K562 (cell line): ENCODE measurements around the gene MAZ. TPM values are rescaled to one million over a fixed set of nuclear protein-coding genes. Genes with fewer than 3 reads are reported as not detected.

Experiments
- CBX5 ChIP-seq: IDR thresholded peaks from 2 replicates; pipeline ENCODE4 v1.6.1; 2014; ENCODE audit warnings: low read depth, borderline replicate concordance
- CHD1 ChIP-seq: fragments of 200-600 bp; sonication (generic); IDR thresholded peaks from one replicate; pipeline ENCODE4 v1.6.1; 2012; ENCODE audit warnings: mild to moderate bottlenecking, moderate library complexity, low read length, inconsistent platforms
- CHD7 ChIP-seq: fragments of 200-600 bp; sonication (generic); IDR thresholded peaks from one replicate; pipeline ENCODE4 v1.6.1; 2012; ENCODE audit warnings: mild to moderate bottlenecking, low read depth, low read length, inconsistent platforms
- MAX ChIP-seq: sonication (generic); formaldehyde crosslinking; IDR thresholded peaks from 2 replicates; pipeline ENCODE4 v1.9.0; 2022; ENCODE audit warnings: mild to moderate bottlenecking, missing genetic modification reagents
- POLR2AphosphoS5 ChIP-seq: IDR thresholded peaks from 2 replicates; pipeline ENCODE4 v1.6.1; 2011; ENCODE audit warnings: mild to moderate bottlenecking, low read depth, low read length, moderate library complexity; ENCODE audit not compliant: control insufficient read depth, insufficient read depth
- RB1 ChIP-seq: fragments of 450-650 bp; IDR thresholded peaks from 2 replicates; pipeline ENCODE4 v1.6.1; 2017; ENCODE audit warnings: low read depth, mild to moderate bottlenecking
- SIN3A ChIP-seq, 2 experiments: fragments of 150-350 bp in 1 of 2; IDR thresholded peaks; 2 replicates each; pipeline ENCODE4 v1.6.1; 2011 to 2016; ENCODE audit warnings: borderline replicate concordance in 2 of 2, low read depth in 2 of 2, low read length in 2 of 2, mild to moderate bottlenecking in 2 of 2, moderate library complexity in 2 of 2; ENCODE audit not compliant: control insufficient read depth in 1 of 2
- TOE1 ChIP-seq, 2 experiments: fragments of 450-650 bp in 1 of 2; sonication (generic) in 1 of 2; formaldehyde crosslinking in 1 of 2; IDR thresholded peaks; 2 replicates each; pipeline versions ENCODE4 v1.7.1 to v1.8.0; 2016 to 2022; ENCODE audit warnings: borderline replicate concordance in 2 of 2, mild to moderate bottlenecking in 2 of 2, antibody characterized with exemption in 1 of 2, inconsistent platforms in 1 of 2, low read depth in 1 of 2, missing genetic modification reagents in 1 of 2, moderate library complexity in 1 of 2
- ZNF24 ChIP-seq: fragments of 450-650 bp; IDR thresholded peaks from 2 replicates; pipeline ENCODE4 v1.6.1; 2016
- polyA plus RNA-seq, 8 experiments: library from polyadenylated mRNA; depleted of rRNA in 4 of 8; stranded (reverse) in 5 of 8; unstranded in 3 of 8; fragments of >200 nt; fragmentation: Nextera tagmentation in 2 of 8; fragmentation: Illumina TruSeq in 1 of 8; extraction: Ambion mirVana in 2 of 8; extraction: Trizol in 1 of 8; gene quantifications; 2 replicates each; pipeline versions ENCODE4 v1.2.1 to v1.2.3, GENCODE V29; 2011 to 2014; ENCODE audit warnings: inconsistent platforms in 1 of 8, missing spikeins in 1 of 8
- total RNA-seq, 7 experiments: library from RNA; depleted of rRNA in 6 of 7; stranded (reverse); fragments of >200 nt in 6 of 7; fragmentation: Illumina TruSeq in 2 of 7; extraction: Trizol in 2 of 7; gene quantifications; 2 replicates each; pipeline versions ENCODE4 v1.2.1 to v1.2.3, GENCODE V29; 2011 to 2021; ENCODE audit warnings: low replicate concordance in 1 of 7

The MAZ gene
- total and polyA plus RNA-seq, 9 of the 15 experiments (the other 6 are each of a cell fraction or from before 2014, with no cell fraction given) = 45.4 to 532 (median 250) TPM

- TF ChIP-seq SIN3A (IDR thresholded peaks at IDR 0.05; ENCODE audit: borderline replicate concordance in 2 of 2, control insufficient read depth in 1 of 2, low read depth in 2 of 2, low read length in 2 of 2) = 0 out of 4 replicates have a peak, but pooled peaks of 1 of the 2 experiments have one; percentile 12
- TF ChIP-seq MAX = no peak
- TF ChIP-seq CHD1 = peak; percentile 53
- TF ChIP-seq CBX5 = 0 out of 2 replicates have a peak, but pooled peaks have one; percentile 3
- TF ChIP-seq POLR2AphosphoS5 = peak; percentile 23; the same call in 1 of the 2 replicates
- TF ChIP-seq ZNF24 = peak; percentile 9; the same call in 1 of the 2 replicates
- TF ChIP-seq CHD7 = no peak
- TF ChIP-seq TOE1 (IDR thresholded peaks at IDR 0.05; ENCODE audit: borderline replicate concordance) = no peak
- TF ChIP-seq TOE1 (CRISPR knock-in tag; IDR thresholded peaks at IDR 0.05; ENCODE audit: borderline replicate concordance, low read depth) = 0 out of 2 replicates have a peak, but pooled peaks have one; percentile 16
- 0 out of 2 replicates have a peak, but pooled peaks have one; percentile 11 for TF ChIP-seq RB1
Measured at GRCh38 chr16:29804455-29805231, 1.7 kb upstream of the MAZ start (continued).
